CD4-positive, alpha-beta T cell (primary cell): Measurements from ENCODE around the gene HELQ. TPM values are rescaled to one million over a fixed set of nuclear protein-coding genes. Genes with fewer than 3 reads are reported as not detected.

Experiments
- ATAC-seq: fragments of 200-7000 bp; cut with Tn5 transposase; one replicate; pipeline ENCODE4 v1.10.0; 2022; ENCODE audit warnings: mild to moderate bottlenecking; ENCODE audit not compliant: poor library complexity
- CTCF ChIA-PET: fragments of 350-600 bp; sonication (Branson Sonifier 250); formaldehyde crosslinking; loops from one replicate; lab custom pipeline; 2021; ENCODE audit warnings: antibody characterized with exemption, inconsistent platforms; lab: Charles Lee
- POLR2A ChIA-PET: fragments of 350-600 bp; sonication (Branson Sonifier 250); formaldehyde crosslinking; loops from one replicate; lab custom pipeline; 2021; ENCODE audit warnings: antibody characterized with exemption, inconsistent platforms; lab: Charles Lee
- DNase-seq, 14 experiments: peaks; one replicate each; pipeline ENCODE4 v3.0.0-alpha.2; 2013 to 2020; ENCODE audit warnings: mixed read lengths in 2 of 14
- H3K27ac ChIP-seq, 2 donors: one replicate each; pipeline versions ENCODE4 v1.5.1 to v1.7.0; 2013; ENCODE audit warnings: low read length in 2 of 2, low read depth in 1 of 2, mild to moderate bottlenecking in 1 of 2
- H3K27me3 ChIP-seq, 2 experiments: 1 replicate in 1 of 2; 2 replicates in 1 of 2; pipeline versions ENCODE4 v1.6.1 to v1.7.0; 2013; ENCODE audit warnings: low read length in 2 of 2, control low read depth in 1 of 2, mild to moderate bottlenecking in 1 of 2, moderate library complexity in 1 of 2; ENCODE audit not compliant: insufficient read depth in 2 of 2, control insufficient read depth in 1 of 2
- H3K36me3 ChIP-seq: one replicate; pipeline ENCODE4 v1.6.1; 2013; ENCODE audit warnings: low read length, control low read depth; ENCODE audit not compliant: insufficient read depth
- H3K4me1 ChIP-seq: one replicate; pipeline ENCODE4 v1.6.1; 2013; ENCODE audit warnings: low read length, control low read depth; ENCODE audit not compliant: insufficient read depth
- H3K4me3 ChIP-seq: one replicate; pipeline ENCODE4 v1.5.1; 2013; ENCODE audit warnings: mild to moderate bottlenecking, low read length, moderate library complexity
- H3K9me3 ChIP-seq, 2 experiments: 1 replicate in 1 of 2; 2 replicates in 1 of 2; pipeline versions ENCODE4 v1.6.1 to v1.7.0; 2013; ENCODE audit warnings: low read length in 2 of 2, mild to moderate bottlenecking in 2 of 2, control low read depth in 1 of 2, moderate library complexity in 1 of 2; ENCODE audit not compliant: control insufficient read depth in 1 of 2, insufficient read depth in 1 of 2
- H3K27ac Mint-ChIP-seq: one replicate; pipeline ENCODE4 v1.8.0; 2020; ENCODE audit warnings: mixed read lengths
- H3K27me3 Mint-ChIP-seq: one replicate; pipeline ENCODE4 v1.8.0; 2021; ENCODE audit warnings: mixed read lengths
- H3K36me3 Mint-ChIP-seq: one replicate; pipeline ENCODE4 v1.8.0; 2021; ENCODE audit warnings: low read depth, mixed read lengths
- H3K4me1 Mint-ChIP-seq: one replicate; pipeline ENCODE4 v1.8.0; 2021; ENCODE audit warnings: low read depth, mixed read lengths
- H3K4me3 Mint-ChIP-seq: one replicate; pipeline ENCODE4 v1.8.0; 2020; ENCODE audit warnings: mild to moderate bottlenecking, mixed read lengths
- H3K9me3 Mint-ChIP-seq: one replicate; pipeline ENCODE4 v1.8.0; 2020; ENCODE audit warnings: mixed read lengths
- intact Hi-C, 2 experiments: fragments of 100-400 bp; cut with DNase I in 1 of 2; cut with micrococcal nuclease in 1 of 2; formaldehyde crosslinking; loops; one replicate each; pipeline versions ENCODE4 v1.15.1 to v1.9.0; 2023 to 2025; cut with DNase I, micrococcal nuclease
- total RNA-seq, 174 experiments: library from RNA in 2 of 174; stranded (reverse) in 2 of 174; gene quantifications; one replicate each; pipeline ENCODE4 v1.2.3 and lab custom pipeline; 2021 to 2026
- TF ChIP-seq, protein P1 (sequence below): fragments of 200-600 bp; IDR thresholded peaks from one replicate; pipeline ENCODE4 v1.8.0; 2022; ENCODE audit warnings: antibody characterized with exemption, mild to moderate bottlenecking

The HELQ gene
- total RNA-seq, 2 experiments from 2014 or later: 21.5 to 24.1 TPM

DNA sequence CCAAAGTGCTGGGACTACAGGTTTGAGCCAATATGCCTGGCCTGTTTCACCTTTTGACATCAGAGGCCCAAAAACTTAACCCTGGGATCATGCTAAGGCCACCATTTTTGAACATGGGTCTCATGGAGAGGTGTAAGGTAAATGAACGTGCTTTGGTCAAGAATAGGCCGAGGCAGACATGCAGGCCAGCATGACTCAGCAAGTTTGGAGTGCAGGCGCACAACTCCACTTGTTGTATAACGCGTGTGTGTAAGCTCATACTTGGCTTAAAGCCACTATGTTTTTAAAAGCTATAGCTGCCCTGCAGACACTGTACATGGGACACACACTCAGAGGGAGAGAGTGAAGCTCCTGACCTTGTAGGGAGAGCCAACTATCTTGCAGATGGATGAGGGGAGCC is 77.2 kb downstream of the HELQ start:
- peak in 3 of 14 experiments; percentile 17 to 25 (median 20) for DNase-seq
- CTCF ChIA-PET: no interaction called here

DNA sequence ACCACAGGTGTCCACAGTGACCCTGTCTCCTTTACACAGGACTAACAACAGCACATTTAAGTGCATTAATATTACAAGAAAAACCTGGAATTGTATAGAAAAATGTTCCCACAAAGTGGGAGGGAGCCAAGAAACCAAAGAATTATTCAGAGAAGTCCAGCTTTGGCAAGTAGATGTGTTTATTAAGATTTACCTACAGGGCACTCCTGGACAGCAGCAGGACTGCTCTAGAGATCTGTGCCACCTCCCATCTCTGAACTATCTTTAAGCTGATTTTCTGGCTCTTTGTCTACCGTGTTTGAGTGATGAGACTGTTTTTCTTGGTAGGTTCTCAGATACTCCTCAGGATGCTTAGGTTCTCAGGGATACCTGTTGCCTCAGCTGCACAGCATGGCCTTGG is 82.7 kb downstream of the HELQ start:
- Histone ChIP-seq H3K36me3 (no peaks in the 10 kb centered on the region), H3K27ac (no peak overlapping the region), H3K4me1 (no peaks in the 10 kb centered on the region), H3K4me3 (no peak overlapping the region), H3K27me3 (no peaks in the 10 kb centered on the region), H3K9me3 (peaks cover under 1 to 3% of the 10 kb centered on the region in 2 experiments)
- ChIA-PET POLR2A (no interaction called here), CTCF (no interaction called here)
- DNase-seq: no peak
- Mint-ChIP-seq H3K27me3 (no peaks in the 10 kb centered on the region), H3K36me3 (peaks cover 4% of the 10 kb centered on the region), H3K4me3 (no peak overlapping the region), H3K27ac (no peak overlapping the region), H3K9me3 (peaks cover 7% of the 10 kb centered on the region), H3K4me1 (no peaks in the 10 kb centered on the region)
- intact Hi-C loops: no loop called here
- TF ChIP-seq, protein P1, sequence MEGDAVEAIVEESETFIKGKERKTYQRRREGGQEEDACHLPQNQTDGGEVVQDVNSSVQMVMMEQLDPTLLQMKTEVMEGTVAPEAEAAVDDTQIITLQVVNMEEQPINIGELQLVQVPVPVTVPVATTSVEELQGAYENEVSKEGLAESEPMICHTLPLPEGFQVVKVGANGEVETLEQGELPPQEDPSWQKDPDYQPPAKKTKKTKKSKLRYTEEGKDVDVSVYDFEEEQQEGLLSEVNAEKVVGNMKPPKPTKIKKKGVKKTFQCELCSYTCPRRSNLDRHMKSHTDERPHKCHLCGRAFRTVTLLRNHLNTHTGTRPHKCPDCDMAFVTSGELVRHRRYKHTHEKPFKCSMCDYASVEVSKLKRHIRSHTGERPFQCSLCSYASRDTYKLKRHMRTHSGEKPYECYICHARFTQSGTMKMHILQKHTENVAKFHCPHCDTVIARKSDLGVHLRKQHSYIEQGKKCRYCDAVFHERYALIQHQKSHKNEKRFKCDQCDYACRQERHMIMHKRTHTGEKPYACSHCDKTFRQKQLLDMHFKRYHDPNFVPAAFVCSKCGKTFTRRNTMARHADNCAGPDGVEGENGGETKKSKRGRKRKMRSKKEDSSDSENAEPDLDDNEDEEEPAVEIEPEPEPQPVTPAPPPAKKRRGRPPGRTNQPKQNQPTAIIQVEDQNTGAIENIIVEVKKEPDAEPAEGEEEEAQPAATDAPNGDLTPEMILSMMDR: no peak
- ATAC-seq: no peak

More for the DNA sequence above, 77.2 kb downstream of the HELQ start:
- TF ChIP-seq, protein P1: no peak
- H3K27me3 Mint-ChIP-seq: no peaks in the 10 kb centered on the region
- intact Hi-C loops: no loop called here
- Histone ChIP-seq H3K36me3 (no peaks in the 10 kb centered on the region), H3K4me1 (no peaks in the 10 kb centered on the region), H3K27me3 (no peaks in the 10 kb centered on the region), H3K27ac (no peak overlapping the region), H3K9me3 (peaks cover 12 to 15% of the 10 kb centered on the region in 2 experiments), H3K4me3 (no peak overlapping the region)
- H3K36me3 Mint-ChIP-seq: peaks cover 4% of the 10 kb centered on the region
- POLR2A ChIA-PET: interaction anchor here (1.4 kb wide), 1 partner anchor 12 kb away, joined by 3 read pairs; no protein-coding TSS in a partner anchor
- no peaks in the 10 kb centered on the region for H3K4me1 Mint-ChIP-seq
- ATAC-seq: no peak
- no peak overlapping the region for H3K4me3 Mint-ChIP-seq
- no peak overlapping the region for H3K27ac Mint-ChIP-seq
- peaks cover 7% of the 10 kb centered on the region for H3K9me3 Mint-ChIP-seq

DNA sequence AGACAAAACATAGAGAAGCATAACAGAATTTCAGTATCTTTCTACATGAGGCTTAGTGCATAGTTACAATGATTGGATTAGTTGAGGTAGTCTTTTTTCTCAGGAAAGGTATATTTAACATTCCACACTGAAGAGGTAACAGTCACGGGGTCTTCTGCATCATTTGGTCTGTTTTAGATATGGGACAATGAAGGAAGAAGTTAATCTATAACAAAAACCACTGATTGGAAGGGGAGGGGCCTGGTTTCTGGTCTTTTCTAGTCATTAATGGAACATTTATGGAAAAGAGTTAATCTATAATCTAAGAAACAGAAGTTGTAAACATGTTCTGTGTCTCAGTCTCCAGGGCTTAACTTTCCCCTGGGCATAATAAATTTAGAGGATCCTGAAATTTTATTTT is 83.7 kb downstream of the HELQ start:
- H3K4me3 ChIP-seq: no peak overlapping the region
- no peak overlapping the region for H3K27ac ChIP-seq
- H3K9me3 Mint-ChIP-seq: no peaks in the 10 kb centered on the region
- no peaks in the 10 kb centered on the region for H3K27me3 Mint-ChIP-seq
- no peak overlapping the region for H3K4me3 Mint-ChIP-seq
- ATAC-seq: no peak
- ChIA-PET CTCF (interaction anchor here (1.7 kb wide), 1 partner anchor 21 kb away, joined by 3 read pairs; no protein-coding TSS in a partner anchor), POLR2A (no interaction called here)
- no peaks in the 10 kb centered on the region for H3K36me3 ChIP-seq
- H3K4me1 ChIP-seq: no peaks in the 10 kb centered on the region
- H3K4me1 Mint-ChIP-seq: no peaks in the 10 kb centered on the region
- H3K9me3 ChIP-seq: no peaks in the 10 kb centered on the region
- TF ChIP-seq, protein P1: no peak
- H3K27me3 ChIP-seq: no peaks in the 10 kb centered on the region
- intact Hi-C loops: no loop called here
- H3K36me3 Mint-ChIP-seq: peaks cover 4% of the 10 kb centered on the region
- no peak for DNase-seq
- H3K27ac Mint-ChIP-seq: no peak overlapping the region
